HG03521 (cell line): Measurements from ENCODE around the gene BTBD7.
"Not testable (repeated sequence)": the region's sequence is repeated elsewhere in the genome, so short reads cannot be mapped to it uniquely, and the experiment has no call there.

Experiments used
- ATAC-seq: cut with Tn5 transposase; IDR thresholded peaks from one replicate; pipeline ENCODE4 v1.9.1; 2021; ENCODE audit warnings: mild to moderate bottlenecking, moderate library complexity; ENCODE audit not compliant: unreplicated experiment

The BTBD7 gene

DNA sequence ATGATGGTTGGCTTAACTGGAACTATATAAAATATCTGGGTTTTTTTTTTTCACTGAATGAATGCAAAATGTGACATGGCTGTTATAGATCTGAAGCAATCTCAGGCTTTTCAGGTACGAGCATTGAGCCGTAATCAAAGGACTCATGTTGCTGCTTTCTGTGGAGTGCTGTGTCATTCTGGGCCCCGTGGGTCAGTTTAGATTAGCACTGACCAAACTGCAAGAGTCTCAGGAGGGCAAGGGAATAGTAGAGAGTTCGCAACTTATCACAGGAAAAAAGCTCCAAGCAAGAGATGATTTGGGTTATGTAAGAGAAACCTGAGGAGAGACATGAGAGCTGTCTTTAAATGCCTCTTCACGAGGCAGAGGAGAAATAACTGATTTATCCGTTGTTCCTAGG, 66.7 kb downstream of the BTBD7 start:
- no peak for ATAC-seq

DNA sequence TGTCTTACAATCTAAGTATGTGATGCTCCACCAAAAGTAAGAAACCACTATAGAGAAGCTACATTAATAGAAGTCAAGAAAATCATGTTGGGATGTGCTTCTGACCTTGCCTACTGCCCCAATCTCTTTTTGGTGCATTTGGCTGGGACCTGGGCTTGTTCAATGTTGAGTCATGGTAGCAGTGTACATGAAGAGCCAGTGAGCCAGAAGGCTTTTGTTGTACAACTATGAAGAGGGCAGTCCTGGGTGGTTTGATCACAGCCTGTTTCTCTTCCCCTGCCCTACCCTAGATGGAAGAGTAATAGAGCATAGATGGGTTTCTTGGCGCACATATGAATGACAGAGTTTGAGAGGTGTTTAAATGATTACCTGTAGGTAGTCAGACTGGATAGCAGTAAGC, 69.4 kb downstream of the BTBD7 start:
- no peak for ATAC-seq

DNA sequence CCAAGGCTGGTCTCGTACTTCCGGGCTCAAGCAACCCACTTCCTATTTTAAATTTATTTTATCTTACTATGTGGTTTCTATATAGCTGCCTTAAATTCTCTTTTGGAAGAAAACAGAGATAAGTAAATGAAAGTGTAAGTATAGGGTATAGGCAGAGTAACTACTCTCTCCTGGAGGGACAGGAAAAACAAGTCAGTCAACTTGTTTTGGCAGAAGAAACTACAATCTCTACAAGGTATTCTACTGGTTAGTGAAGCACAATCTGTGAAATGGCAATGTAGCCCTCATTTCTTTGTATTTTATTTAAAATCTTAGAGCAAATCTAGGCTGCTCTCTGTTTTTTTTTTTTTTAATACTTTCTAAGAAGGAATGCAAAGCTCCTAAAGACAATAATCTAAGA, 70.4 kb downstream of the BTBD7 start:
- no peak for ATAC-seq

DNA sequence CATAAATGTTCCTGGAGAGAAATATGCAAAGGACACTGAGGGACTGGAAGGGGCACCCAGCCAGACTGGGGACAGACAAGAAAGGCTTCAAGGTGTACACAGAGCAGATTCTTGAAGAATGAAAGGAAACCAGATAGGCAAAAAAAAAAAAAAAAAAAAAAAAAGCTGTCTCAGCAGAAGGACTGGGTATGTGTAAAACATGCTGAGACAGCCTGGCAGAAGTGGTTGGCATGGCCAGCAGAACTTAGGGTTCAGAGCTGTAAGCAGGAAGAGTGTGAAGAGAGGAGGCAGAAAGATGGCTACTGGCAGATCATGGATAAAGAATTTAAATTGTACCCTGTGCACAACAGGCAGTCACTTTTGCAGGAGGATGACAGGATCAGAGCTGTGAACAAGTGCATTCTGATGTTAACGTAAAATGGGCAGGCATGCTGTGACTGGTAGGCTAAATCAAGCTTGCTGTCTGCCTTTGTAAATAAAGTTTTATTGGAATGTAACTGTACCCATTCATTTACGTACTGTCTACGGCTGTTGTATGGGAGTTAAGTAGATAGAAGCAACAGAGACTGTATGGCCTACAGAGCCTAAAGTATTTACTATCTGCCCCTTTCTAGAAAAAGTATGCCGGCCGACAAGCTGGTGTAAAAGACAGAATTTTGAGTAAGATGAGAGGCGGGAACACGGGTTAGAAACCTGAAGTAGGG, 83.6 kb downstream of the BTBD7 start:
- no peak for ATAC-seq

DNA sequence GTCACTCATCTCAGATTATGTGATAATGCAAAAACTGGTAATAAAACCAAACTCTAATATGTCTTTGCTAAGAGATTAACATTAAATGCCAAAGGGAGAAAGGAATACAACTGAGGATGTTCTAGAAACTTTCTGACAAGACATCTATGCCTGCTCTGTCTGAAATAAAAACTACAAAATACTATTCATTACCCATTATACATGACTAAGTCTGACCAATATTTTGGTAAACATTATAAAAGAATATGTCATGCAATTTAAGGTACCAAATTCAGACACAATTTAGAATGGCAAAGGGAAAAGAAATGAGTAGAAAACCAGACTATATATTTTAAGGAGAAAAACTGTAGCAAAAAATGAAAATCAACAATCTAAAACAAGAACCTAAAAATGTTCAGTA, 86.3 kb downstream of the BTBD7 start:
- no peak for ATAC-seq

DNA sequence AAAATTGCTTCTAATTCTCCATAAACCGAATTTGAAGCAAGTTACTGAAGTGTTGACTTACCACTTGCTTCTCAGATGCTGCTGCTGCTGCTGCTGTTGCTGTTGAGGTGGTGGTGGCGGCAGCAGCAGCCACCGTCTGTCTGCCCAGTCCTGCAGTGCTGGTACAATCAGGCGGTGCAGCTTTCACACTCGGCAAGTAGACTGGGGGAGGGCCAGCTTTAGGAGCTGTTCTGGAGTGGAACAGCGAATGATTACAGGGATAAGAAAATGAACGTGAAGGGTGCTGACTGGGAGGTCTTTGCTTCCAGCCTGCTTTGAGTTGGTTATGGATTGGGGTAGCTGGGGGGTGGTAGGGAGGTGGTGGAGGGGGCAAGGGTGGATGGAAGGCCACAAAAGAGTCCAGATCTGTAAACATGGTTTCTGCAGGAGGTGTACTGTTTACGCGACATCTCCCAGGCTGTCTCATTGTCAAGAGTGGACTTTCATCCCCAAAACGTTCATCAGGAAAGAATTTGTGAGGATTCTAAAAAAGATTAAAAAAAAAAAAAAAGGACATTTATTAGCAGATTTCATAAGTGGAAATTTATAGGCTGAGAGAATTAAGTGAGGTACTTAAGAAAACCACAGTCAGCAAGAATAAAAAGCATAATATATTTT, 86.9 kb downstream of the BTBD7 start:
- no peak for ATAC-seq

DNA sequence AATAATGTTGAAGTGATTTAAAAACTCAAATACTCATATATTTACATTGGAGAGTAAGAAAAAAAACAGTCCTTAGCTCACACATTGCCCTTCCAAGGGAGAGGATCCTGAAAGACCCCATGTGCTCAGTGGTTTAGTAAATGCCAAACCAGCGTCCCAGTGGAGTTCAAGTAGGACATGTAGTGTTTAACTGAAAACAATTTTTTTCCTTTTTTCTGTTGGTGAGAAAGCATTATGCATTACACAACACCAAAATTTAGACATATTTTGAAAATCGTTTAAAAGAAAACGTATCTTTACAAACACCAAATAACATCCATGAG, 92.2 kb downstream of the BTBD7 start:
- ATAC-seq: no peak

DNA sequence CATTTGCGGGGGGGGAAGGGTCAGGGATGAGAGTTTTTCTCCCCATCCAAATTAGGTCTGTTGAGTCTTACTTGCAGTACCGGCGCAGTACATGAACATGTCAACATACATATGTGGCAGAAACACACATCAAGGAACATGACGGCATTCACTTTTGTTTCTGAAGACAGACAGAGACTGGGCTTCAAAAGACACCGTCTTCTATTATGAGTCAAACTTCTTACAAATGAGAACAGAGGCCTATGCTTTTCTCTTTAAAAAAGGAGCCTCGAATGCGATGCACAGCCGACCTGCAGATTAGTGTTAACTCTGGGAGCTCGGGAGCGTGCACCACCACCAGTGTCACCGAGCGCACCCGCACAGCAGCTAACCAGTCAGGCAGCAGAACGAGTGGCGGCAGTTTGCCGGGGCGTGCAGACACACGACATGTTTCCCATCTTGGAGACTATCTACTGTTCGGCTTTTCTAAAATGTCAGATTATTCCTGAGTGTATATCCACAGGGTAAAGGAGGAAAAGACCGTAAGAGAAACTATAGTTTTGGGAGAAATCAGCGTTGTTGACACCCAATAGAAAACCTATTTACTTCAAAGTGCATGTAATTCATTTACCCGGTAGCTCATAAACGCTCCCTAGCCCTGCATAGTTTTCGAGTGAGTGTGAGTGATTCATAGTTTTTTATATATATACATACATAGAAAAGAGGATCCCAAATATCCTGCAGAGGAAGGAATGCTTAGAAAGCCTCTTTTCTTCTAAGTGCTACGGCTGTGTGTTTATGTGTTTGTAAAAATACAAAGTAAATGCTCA, 92.8 kb downstream of the BTBD7 start:
- ATAC-seq: no peak

DNA sequence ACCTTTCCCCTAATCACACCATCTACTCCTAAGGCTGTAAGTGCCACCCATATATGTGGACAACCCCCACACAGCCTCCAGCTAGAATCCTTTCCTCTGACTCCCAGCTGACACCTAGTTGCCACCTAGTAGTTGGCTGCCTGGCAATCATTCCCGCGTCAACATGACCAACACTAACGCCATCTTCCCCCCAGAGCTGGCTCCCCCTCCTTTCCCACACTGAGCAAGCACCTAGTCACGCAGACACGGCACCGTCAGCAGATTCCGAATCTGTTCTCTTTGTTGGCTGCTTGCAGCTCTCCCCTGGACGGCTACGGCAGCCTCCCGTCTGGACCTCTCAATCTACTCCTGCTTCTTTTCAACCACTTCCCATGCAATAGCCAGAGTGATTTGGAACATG, 98.0 kb downstream of the BTBD7 start:
- no peak for ATAC-seq

DNA sequence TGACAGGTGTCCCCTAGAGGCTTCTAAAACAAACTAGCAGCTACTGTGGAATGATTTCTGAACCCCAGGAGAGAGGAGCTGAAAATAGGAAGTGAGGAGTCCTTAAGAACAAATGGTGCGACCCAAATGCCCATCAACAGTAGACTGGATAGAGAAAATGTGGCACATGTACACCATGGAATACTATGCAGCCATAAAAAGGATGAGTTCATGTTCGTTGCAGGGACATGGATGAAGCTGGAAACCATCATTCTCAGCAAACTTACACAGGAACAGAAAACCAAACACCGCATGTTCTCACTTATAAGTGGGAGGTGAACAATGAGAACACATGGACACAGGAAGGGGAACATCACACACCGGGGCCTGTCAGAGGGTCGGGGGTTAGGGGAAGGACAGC, 99.8 kb downstream of the BTBD7 start:
- not testable (repeated sequence) for ATAC-seq

DNA sequence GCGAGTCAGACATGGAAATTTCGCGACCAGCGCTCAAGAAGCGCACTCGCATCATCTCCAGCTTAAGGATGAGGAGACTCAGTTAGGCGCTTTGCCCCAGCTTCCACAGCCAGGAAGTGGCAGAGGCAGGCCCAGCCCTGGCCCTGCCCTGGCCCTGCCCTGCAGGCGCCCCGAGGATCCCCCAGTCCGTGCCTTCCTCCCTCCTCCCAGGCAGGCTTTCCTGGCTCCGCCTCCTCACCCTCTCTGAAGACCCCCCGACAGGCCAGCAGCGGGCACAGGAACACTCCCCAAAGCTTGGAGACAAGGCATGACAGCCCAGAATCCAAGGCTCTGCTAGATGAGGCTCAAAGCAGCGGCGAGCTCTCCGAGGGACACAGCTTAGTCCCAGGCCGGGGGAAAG, 100.7 kb downstream of the BTBD7 start:
- ATAC-seq: no peak

DNA sequence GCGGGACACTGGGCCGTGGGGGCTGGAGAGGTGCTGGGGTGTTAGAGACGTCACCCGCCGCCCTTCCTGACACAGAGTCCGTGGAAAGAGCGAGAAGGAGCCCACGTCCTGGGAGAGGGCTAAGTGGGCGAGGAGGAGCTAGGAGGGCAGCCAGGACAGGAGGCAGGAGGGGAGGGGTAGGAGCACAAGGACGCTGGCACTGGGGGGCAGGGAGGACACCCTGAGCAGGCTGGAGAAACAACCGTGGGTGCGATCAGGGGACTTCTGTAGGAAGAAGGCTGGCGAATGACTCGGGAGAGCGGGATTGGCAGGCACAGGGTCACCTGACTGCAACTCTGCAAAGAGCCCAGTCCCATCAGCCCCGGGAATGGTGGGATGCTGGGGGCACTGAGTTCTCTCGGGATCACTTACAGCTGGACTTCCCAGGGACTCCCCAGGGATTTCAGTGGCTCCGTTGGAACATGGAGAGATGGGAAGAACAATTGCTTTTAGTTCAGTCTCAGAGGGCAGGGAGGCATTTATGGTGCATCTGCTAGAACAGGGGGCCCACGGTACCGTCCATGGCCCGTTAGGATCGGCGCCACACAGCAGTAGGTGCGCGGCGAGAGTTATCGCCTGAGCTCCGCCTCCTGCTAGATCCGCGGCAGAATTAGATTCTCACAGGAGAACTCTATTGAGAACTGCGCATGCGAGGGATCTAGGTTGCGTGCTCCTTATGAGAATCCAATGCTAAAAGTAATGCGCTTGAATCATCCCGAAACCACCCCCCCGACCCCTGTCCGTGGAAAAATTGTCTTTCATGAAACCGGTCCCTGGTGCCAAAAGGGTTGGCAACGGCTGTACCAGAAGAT, 101.5 kb downstream of the BTBD7 start:
- no peak for ATAC-seq

DNA sequence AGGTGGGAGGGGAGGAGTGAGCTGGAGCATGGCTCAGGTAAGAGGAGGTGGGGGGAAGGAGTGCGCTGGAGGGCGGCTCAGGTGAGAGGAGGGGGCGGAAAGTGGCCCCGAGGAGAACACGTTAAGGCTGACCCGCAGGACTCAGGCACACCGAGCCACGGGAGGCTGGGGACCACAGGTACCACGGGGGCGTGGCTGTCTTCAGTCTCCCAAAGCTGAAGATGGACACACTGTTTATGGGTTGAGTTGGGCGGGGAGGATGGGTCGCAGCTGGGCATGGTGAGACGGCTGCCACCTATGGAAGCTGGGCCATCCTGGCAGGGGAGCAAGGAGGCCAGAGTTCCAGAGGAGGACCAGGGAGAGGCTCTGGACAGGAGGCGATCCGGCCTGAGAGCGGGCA, 102.3 kb downstream of the BTBD7 start:
- no peak for ATAC-seq

DNA sequence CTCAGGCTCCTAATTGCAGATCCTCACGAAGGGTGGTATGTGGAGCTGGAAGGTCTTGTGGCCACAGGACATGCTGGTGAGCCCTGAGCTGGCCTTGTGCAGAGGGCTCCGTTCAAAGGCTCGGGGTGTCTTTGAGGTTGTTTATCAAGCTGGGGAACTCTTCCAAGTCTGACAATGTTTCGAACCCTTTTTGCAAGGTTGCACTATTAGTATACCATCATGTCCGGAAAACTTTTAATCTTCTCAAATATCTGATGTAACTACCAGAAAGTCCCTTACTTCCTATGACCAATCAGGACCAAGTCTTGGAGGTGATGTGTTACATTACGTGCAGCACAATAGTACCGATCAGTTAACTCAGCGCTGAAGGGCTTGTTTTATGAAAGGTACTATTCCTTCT, 104.3 kb downstream of the BTBD7 start:
- ATAC-seq: no peak

DNA sequence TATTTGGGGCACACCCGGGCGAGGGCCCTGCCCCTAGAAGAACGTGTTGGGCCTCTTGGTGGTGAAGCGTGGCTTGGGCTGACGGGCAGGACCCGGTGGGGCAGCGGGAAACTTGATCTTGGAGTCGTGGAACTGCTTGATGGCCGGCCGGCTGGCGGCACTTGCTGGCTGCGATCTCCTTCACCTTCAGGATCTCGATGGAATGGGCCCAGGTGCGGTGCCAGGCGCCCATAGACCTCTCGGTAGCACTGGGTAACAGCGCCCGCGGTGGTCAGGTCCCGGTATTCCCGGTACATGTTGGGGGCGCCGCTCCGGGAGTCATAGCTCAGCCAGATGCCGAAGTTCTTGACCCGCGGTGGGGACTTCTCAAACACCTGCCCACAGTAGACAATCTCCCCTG, 109.3 kb downstream of the BTBD7 start:
- no peak for ATAC-seq

DNA sequence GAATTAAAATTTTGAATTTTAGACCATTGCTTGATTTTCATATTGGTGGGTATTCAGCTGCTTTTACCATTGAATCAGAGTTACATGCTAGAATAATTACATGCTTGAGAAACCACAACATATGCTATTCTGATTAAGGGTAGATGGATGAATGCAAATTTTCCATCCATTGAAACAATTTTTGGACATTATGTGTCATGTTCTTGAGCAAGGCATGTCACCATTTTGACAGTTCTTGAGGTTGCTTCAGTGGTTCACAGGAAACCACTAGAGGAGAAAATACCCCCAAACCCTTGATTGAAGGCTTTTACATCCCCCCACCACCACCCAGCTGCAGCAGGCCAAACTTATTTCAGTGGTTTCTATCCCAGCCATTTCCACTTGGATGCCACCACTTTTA, 112.3 kb downstream of the BTBD7 start:
- no peak for ATAC-seq

DNA sequence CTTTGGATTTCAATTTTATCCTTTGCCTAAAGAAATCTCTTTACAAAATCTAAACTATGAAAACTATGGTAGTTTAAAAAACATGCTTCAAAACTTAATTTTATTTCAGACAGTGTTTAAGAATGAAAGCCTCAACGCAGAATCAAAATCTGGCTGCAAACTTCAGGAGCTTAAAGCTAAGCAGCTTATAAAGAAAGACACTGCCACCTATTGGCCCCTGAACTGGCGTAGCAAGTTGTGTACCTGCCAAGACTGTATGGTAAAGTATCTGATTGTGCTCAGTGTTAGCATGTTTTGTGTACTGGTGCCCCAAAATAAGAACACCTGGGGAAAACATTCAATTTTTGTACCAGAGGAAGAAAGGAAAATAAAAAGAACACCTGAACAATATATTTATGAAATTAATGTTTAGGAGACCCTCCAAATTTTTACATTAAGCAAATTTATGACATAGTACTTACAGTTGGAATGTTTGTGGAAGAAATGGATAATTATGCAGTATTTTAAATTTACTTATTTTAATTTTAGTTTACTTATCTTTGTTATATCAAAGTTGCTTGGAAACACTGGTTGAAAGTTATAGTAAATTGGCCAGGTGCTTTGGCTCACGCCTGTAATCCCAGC, 113.6 kb downstream of the BTBD7 start:
- no peak for ATAC-seq

DNA sequence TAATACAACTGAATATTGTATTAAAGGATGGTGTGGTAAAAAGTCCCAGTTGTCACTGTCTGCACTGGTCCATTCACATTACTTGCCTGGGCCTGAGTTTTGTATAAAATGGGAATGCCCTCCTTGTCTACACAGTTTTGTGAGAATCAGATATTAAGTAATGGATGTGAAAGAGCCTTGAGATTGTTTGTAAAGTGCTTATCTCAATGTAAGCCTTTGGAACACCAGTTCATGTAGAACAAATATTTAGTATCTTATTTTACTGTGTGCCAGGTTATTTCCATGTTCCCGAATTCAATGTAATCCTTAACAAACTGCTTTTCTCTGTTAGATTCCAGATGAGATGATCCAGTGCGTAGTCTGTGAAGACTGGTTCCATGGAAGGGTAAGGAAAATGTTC, 118.2 kb downstream of the BTBD7 start:
- no peak for ATAC-seq

DNA sequence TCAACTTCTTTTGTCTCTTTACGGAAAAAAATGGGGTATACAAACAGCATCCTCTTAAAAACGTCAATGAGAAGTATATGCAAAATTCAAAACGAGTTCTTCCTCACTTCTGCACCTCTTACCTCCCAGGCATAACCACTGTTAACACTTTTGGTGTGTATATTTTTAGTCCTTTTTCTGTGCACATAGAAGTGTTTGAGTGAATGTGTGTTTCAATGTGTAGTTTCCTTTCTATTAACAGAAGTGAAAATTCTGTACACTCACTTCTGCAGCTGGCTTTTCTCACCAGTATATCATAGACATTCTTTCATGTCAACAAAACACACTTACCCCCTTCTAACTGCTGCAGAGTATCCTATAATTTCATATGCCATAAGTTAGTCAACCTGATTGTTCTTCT, 120.4 kb downstream of the BTBD7 start:
- peak; percentile 55 for ATAC-seq

DNA sequence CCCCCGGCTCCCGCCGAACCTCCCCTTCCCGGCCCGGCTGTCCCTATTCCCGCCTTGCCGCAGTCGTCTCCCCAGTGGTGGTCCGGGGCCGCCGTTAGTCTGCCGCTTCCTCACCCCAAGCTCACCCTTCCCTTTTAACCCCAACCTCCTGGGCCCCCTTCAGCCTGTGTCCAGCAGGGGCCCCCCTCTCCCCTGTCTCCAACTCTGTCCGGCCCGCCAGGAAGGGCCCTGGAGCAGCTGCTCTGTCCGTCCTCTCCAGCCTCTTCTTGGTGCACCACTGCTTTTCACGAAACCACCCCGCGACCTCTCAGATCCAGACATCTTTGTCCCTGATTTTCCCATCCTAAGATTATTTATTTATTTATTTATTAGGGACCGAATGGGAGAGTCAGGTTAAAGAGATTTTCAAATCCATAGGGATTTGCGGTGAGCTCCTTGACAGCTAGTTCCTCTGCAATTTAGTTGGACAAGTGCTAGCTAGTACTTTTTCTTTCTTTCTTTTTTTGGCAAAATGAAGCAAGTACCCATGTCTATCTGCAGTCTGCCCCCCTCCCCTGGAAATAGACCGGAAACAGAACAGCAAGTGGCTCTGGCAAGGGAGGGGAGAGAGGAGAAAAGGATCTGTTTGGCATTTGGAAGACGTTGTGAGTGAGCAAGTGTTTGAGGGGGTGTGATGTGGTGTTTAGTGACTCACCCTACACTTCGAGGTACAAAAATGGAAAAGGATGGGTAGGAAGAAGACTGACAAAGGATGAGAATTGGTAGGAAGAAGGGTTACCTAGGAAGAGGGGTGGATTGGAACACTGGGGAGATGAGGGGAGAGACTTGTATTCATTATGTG, 125.1 kb downstream of the BTBD7 start:
- ATAC-seq: peak; percentile 25
